ENCODE measurements around the gene GPX4. TPM values are rescaled to one million over a fixed set of nuclear protein-coding genes. Genes with fewer than 3 reads are reported as not detected.

Gene GPX4
- total and polyA plus RNA-seq, 2 donors (not counting 3 experiments of a cell fraction or from before 2014, with no cell fraction given), result 469 to 1,136 TPM

DNA sequence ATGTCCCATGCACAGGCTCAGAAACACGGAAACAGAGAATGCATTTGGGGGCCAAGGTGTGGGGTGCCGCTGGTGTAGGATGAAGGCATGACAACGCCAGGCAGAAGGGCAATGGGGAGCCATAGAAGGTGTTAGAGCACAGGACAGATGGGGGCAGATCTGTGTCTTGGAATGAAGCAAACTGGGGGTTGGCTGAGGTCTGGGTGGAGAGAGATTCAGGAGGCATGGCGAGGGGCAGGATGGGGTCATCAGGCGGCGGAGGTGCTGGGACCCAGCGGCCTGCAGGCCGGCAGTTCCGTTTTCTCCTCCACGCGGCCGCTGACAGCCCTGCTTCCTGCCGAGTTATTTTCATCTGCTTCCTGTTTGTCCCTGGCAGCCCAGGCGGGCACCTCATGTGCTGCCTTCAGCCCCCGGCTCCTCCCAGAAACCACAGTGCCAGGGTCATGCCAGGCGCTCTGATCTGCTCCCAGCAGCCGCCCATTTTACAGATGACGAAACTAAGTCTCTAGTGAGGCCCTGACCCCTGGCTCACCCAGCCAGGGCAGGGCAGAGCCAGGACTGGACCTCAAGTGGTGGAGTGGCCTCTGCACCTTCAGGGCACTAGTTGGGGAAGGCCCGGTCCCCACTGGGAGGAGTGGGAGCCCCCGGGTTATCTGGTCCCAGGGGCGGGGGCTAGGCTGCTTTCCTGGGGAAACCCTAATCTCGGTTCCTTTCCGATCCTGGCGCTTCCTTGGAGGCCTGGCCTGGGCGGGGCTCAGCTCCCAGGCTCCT, 34.6 kb upstream of the GPX4 start:
- CTCF ChIA-PET, result no interaction called here
- Histone ChIP-seq H2AFZ (ENCODE audit: low read depth, low read length) (no peak overlapping the region), H3K9me1 (replicated peaks; ENCODE audit: control insufficient read depth, extremely low read depth, insufficient read depth, low read length) (no peaks in the 10 kb centered on the region), H3K4me2 (ENCODE audit: insufficient read depth, low read length) (no peak overlapping the region), H3K27ac (ENCODE audit: insufficient read depth, low read depth, low read length) (no peak overlapping the region), H3K36me3 (ENCODE audit: control insufficient read depth in 2 of 2, extremely low read depth in 1 of 2, insufficient read depth in 2 of 2, low read length in 2 of 2) (no peaks in the 10 kb centered on the region), H3K9me3 (replicated peaks; ENCODE audit: control insufficient read depth, insufficient read depth, low read length) (no peaks in the 10 kb centered on the region), H3K79me2 (ENCODE audit: control insufficient read depth, insufficient read depth, low read length) (no peaks in the 10 kb centered on the region), H3K4me3 (replicated peaks in 1 of 3; ENCODE audit: insufficient read depth in 1 of 3, low read depth in 1 of 3, low read length in 3 of 3) (no peak overlapping the region), H3K4me1 (ENCODE audit: control insufficient read depth, extremely low read depth, insufficient read depth, low read length) (peaks cover 35% of the 10 kb centered on the region), H3K9ac (replicated peaks; ENCODE audit: extremely low read depth, insufficient read depth, low read length) (no peak overlapping the region), H4K20me1 (replicated peaks; ENCODE audit: control insufficient read depth, extremely low read depth, insufficient read depth, low read length) (no peaks in the 10 kb centered on the region), H3K27me3 (ENCODE audit: control insufficient read depth in 2 of 2, insufficient read depth in 2 of 2, low read length in 2 of 2) (no peaks in the 10 kb centered on the region)
- BruUV-seq (replicated peaks), result no TSS peak
- TF ChIP-seq MAX (IDR thresholded peaks at IDR 0.05; ENCODE audit: insufficient read depth, insufficient read length) (no peak), GATA2 (IDR thresholded peaks at IDR 0.05; ENCODE audit: insufficient read depth, insufficient read length, low read depth, low read length) (no peak), MYC (IDR thresholded peaks at IDR 0.05; ENCODE audit: low read depth, low read length) (no peak), POLR2A (IDR thresholded peaks at IDR 0.05; ENCODE audit: low read depth, low read length) (no peak), JUN (IDR thresholded peaks at IDR 0.05; ENCODE audit: borderline replicate concordance, insufficient read depth, insufficient read length, low read depth) (no peak), EZH2 (IDR thresholded peaks at IDR 0.05; ENCODE audit: borderline replicate concordance, low read depth, low read length, severe bottlenecking) (no peak), FOS (IDR thresholded peaks at IDR 0.05; ENCODE audit: borderline replicate concordance, insufficient read depth, low read length) (no peak), POLR2AphosphoS5 (IDR thresholded peaks at IDR 0.05; ENCODE audit: insufficient read depth, low read depth, low read length) (no peak)
- TF ChIP-seq, protein P1, sequence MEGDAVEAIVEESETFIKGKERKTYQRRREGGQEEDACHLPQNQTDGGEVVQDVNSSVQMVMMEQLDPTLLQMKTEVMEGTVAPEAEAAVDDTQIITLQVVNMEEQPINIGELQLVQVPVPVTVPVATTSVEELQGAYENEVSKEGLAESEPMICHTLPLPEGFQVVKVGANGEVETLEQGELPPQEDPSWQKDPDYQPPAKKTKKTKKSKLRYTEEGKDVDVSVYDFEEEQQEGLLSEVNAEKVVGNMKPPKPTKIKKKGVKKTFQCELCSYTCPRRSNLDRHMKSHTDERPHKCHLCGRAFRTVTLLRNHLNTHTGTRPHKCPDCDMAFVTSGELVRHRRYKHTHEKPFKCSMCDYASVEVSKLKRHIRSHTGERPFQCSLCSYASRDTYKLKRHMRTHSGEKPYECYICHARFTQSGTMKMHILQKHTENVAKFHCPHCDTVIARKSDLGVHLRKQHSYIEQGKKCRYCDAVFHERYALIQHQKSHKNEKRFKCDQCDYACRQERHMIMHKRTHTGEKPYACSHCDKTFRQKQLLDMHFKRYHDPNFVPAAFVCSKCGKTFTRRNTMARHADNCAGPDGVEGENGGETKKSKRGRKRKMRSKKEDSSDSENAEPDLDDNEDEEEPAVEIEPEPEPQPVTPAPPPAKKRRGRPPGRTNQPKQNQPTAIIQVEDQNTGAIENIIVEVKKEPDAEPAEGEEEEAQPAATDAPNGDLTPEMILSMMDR (IDR thresholded peaks at IDR 0.05; ENCODE audit: extremely low read depth in 1 of 2, insufficient read depth in 1 of 2, low read depth in 1 of 2, low read length in 2 of 2), result no peak
- intact Hi-C loops (cut with micrococcal nuclease), result no loop called here
- DNase-seq (ENCODE audit: low read depth, low spot score) (peak; percentile 29), FAIRE-seq (peak; percentile 82)
- POLR2A ChIA-PET, result no interaction called here
- dilution Hi-C loops (cut with MboI; ENCODE audit: extremely low pct_ligation_motif_present, low sequenced_read_pairs), result no loop called here

All from endothelial cell of umbilical vein (primary cell).